ENCODE data around the gene PIGH.
"Not testable (repeated sequence)": the region's sequence is repeated elsewhere in the genome, so short reads cannot be mapped to it uniquely, and the experiment has no call there.

PIGH gene

DNA sequence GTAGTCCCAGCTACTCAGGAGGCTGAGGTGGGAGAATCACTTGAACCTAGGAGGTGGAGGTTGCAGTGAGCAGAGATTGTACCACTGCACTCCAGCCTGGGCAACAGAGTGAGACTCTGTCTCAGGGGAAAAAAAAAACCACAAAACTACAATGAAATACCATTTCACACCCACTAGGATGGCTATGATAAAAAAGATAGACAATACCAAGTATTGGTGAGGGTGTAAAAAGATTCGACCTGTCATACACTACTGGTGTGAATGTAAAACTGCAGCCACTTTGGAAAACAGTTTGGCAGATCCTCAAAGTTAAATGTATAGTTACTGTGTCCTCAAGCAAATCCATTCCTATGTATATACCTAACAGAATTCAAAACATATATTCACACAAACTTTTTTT lies 26.1 kb upstream of the PIGH start:
- not testable (repeated sequence) for DNase-seq (ENCODE audit: low spot score); H3K4me3 Mint-ChIP-seq; H3K27me3 Mint-ChIP-seq (ENCODE audit: low read depth); H3K36me3 Mint-ChIP-seq (ENCODE audit: low read depth); H3K27ac Mint-ChIP-seq; H3K9me3 Mint-ChIP-seq
- peaks cover 21% of the 10 kb centered on the region for H3K4me1 Mint-ChIP-seq (ENCODE audit: low read depth)

DNA sequence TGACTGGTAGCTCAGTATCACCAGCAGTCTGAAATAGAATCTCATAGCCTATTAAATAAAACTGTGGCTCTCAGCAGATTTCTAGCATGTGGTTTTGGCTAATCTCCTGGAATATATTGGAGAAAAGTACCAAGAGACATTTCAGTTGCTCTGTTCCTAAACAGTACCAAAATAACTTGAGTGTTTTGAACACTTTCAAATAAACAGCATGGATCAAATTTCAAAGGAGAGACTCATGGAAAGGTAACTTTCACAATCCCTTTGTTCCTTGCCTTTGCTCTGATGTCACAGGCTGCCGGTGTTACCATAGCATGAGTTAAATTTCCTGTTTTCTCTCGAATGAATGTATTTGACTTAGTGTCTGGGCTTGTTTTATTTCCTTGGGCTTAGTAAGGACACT lies 23.0 kb upstream of the PIGH start:
- Mint-ChIP-seq H3K4me1 (ENCODE audit: low read depth) (peaks cover 34% of the 10 kb centered on the region), H3K27ac (peak overlapping the region; percentile 41), H3K9me3 (no peaks in the 10 kb centered on the region), H3K4me3 (peak overlapping the region; percentile 30), H3K36me3 (ENCODE audit: low read depth) (peaks cover 6% of the 10 kb centered on the region), H3K27me3 (ENCODE audit: low read depth) (peaks cover 11% of the 10 kb centered on the region)
- no peak for DNase-seq (ENCODE audit: low spot score)

DNA sequence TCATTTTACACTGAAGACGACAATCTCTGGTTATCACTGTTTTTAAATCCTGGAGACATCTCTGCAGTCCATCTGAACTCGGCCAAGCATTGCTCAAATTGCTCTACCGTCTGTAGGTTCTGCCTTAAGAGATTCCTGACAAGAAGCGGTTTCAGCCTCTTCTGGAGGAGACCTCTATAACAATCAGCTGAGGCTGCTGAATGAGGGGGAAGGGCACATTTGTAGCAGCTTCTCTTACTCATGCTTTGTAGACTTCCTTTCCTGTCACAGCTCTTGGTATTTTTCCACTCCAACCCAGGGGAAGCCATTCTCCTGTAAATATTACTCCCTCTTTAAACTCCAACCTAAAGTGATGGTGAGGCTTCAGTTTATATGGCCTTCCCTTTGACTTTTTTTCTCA lies 22.6 kb upstream of the PIGH start:
- no peak overlapping the region for H3K27ac Mint-ChIP-seq

DNA sequence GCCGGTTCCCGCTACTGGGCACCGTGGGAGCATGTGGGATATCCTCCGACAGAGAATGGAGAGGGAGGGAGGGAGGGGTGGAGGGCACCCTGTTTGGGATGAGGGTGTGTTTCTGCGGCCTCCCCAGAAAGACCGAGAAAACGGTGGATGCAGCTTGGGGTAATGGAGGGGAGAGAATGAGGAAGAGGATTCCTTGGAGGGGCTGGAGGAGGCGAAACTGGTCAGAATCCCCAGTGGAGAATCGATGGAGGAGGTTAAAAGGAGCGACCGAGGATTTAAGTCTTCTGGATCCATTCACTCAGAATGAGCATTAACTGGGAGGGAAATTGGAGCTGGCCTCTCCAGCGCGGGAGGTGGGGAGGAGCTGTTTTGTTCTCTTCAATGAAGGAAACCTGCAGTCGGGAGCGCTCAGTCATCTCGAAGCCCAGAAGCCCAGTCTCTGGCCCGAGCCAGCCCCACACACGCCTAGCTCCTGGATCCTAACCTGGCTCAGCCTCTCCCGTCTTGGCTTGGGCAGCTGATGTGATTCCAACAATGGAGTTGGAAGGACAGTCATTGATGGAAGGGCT lies 20.2 kb upstream of the PIGH start:
- peak overlapping the region; percentile 81 for H3K27ac Mint-ChIP-seq
- no peak for DNase-seq (ENCODE audit: low spot score)
- no peaks in the 10 kb centered on the region for H3K9me3 Mint-ChIP-seq
- peak overlapping the region; percentile 90 for H3K4me3 Mint-ChIP-seq
- peaks cover 30% of the 10 kb centered on the region for H3K4me1 Mint-ChIP-seq (ENCODE audit: low read depth)
- peaks cover 14% of the 10 kb centered on the region for H3K27me3 Mint-ChIP-seq (ENCODE audit: low read depth)
- peaks cover 6% of the 10 kb centered on the region for H3K36me3 Mint-ChIP-seq (ENCODE audit: low read depth)

More for the DNA sequence above, 22.6 kb upstream of the PIGH start:
- DNase-seq (ENCODE audit: low spot score) = no peak
- Mint-ChIP-seq H3K4me1 (ENCODE audit: low read depth) (peaks cover 34% of the 10 kb centered on the region), H3K9me3 (no peaks in the 10 kb centered on the region), H3K27me3 (ENCODE audit: low read depth) (peaks cover 11% of the 10 kb centered on the region), H3K4me3 (peak overlapping the region; percentile 30), H3K36me3 (ENCODE audit: low read depth) (peaks cover 6% of the 10 kb centered on the region)

DNA sequence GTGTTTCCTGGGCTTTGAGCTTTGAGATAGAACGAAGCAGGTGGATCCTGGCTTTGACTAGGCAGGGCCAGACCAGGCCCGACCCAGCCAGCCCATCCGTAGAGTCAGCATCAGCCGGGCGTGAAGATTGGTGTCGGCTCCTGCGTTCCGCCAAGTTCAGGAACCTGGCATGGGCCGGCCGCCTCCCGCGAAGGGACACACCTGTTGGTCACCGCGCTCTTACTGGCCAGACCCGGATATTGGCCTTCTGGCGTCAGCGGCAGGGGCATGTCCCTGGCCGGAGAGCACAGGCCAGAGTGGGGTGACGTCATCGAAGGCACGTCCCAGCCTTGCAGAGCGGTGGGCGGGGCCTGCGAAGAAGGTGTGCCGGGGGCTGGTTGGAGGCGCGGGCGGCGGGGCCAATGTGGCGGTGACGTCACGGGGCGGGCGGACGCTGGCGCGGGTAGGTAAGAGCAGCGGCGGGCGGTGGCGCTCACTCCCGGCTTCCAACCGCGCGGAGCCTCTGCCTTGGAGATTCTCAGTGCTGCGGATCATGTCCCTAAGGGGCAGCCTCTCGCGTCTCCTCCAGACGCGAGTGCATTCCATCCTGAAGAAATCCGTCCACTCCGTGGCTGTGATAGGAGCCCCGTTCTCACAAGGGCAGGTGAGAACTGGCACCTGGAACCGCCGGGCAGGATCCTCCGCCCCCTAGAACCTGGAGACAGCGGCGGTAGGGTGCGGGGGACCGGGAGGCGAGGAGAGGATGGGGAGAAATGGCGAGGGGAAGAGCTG lies 19.6 kb upstream of the PIGH start, which contains the start of gene ARG2:
Gene ARG2 (plus strand): TSS at position 475 of the 771 bp plus-strand sequence. CDS start 58 bp downstream, at position 533.
- peak; percentile 95 for DNase-seq (ENCODE audit: low spot score)
- H3K4me1 Mint-ChIP-seq (ENCODE audit: low read depth) = peaks cover 30% of the 10 kb centered on the region
- peak within 1 kb of the TSS; percentile 90 for H3K4me3 Mint-ChIP-seq
- peak within 1 kb of the TSS; percentile 81 for H3K27ac Mint-ChIP-seq
- H3K9me3 Mint-ChIP-seq = no peaks in the 10 kb centered on the region
- H3K36me3 Mint-ChIP-seq (ENCODE audit: low read depth) = peaks cover 6% of the 10 kb centered on the region
- H3K27me3 Mint-ChIP-seq (ENCODE audit: low read depth) = peaks cover 16% of the 10 kb centered on the region

DNA sequence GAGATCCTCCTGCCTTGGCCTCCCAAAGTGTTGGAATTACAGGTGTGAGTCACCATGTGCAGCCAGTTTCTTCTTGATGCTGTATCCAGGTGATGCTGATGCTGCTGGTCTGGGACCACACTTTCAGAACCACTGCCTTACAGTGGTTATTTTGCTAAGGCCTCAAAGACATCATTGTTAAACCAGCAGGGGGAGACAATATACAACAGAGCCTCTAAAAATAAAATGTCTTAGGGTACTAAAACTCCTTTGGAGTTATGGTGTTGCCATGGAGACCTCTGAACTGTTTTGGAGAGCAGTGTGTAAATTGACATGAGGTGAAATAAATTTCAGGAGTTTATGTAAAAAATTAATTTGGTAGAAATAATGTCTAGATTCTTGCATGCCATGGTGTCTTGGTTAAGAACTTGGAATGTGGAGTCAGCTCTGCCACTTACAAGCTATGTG lies 18.6 kb upstream of the PIGH start:
- Mint-ChIP-seq H3K4me1 (ENCODE audit: low read depth) (peaks cover 30% of the 10 kb centered on the region), H3K27ac (peak overlapping the region; percentile 67), H3K27me3 (ENCODE audit: low read depth) (peaks cover 20% of the 10 kb centered on the region), H3K36me3 (ENCODE audit: low read depth) (peaks cover 1% of the 10 kb centered on the region), H3K4me3 (peak overlapping the region; percentile 90), H3K9me3 (no peaks in the 10 kb centered on the region)
- DNase-seq (ENCODE audit: low spot score) = no peak

DNA sequence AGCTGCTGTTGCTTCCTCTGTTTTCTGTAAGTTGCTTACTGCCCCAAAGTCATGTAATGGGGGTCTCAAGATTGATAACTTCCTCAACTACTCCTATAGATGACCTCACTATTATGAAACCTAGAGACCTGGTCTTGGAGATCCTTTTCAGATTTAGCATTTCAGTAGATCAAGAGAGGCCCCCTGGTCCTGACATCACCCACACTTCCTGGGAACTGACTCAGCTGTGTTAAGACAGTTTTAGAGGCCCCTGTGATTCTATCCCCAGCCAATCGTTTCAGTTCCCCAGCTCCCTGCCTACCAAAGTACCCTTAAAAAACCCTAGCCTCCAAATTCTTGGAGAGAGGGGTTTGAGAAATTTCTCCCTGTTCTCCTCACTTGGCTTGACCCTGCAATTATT lies 10.4 kb upstream of the PIGH start:
- H3K27ac Mint-ChIP-seq = no peak overlapping the region
- no peaks in the 10 kb centered on the region for H3K9me3 Mint-ChIP-seq
- H3K4me3 Mint-ChIP-seq = no peak overlapping the region
- DNase-seq (ENCODE audit: low spot score) = no peak
- H3K4me1 Mint-ChIP-seq (ENCODE audit: low read depth) = peaks cover 7% of the 10 kb centered on the region
- peaks cover 7% of the 10 kb centered on the region for H3K27me3 Mint-ChIP-seq (ENCODE audit: low read depth)
- H3K36me3 Mint-ChIP-seq (ENCODE audit: low read depth) = no peaks in the 10 kb centered on the region

DNA sequence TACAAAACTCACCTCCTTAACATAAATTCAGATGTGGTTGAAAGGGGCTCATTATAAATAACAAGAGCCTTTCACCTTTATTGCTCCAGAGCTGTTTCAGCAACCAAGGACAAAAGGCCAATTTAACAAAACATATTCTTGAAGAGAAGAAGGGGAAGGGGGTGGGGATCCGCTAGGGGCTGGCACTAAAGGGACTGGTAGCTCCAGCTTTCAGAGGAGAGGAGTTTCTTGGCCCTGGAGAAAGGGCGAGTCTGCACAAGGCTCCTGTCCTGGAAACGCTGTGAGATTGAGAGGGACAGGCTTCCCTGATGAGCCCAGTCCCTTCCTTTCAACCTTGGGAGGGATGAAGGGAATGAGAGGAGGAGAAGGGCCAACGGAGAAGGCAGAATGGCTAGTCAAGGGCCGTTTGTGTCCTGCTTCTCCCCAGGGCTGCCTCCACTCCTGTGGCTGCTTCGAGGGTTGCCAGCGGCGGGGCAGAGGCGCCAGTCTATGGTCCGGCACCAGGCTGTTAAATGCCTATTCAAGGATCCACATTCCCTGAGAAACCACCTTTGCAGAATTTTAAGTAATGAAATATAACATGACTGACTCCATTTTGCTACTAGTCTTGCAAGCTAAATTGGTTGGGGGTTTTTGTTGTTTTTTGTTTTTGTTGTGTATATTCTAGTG lies 9.7 kb upstream of the PIGH start:
- H3K27ac Mint-ChIP-seq = no peak overlapping the region

DNA sequence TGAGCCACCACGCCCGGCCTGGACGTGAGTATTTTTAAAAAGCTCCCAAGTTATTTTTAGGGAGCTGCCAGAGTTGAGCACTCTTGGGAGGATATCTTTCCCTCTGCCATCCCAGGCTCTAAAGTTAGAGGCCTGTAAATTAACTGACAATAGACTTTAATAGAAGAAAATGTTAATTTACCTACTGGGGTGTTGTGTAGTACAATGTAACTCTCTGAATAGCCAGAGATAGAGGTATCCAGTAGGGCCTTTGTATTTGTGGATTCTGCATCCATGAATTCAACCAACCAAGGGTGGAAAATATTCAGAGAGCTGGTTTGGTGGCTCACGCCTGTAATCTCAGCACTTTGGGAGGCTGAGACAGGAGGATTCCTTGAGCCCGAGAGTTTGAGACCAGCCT lies 7.6 kb upstream of the PIGH start:
- DNase-seq (ENCODE audit: low spot score) = no peak
- H3K9me3 Mint-ChIP-seq = no peaks in the 10 kb centered on the region
- no peak overlapping the region for H3K4me3 Mint-ChIP-seq
- H3K4me1 Mint-ChIP-seq (ENCODE audit: low read depth) = peaks cover 7% of the 10 kb centered on the region
- no peak overlapping the region for H3K27ac Mint-ChIP-seq
- H3K27me3 Mint-ChIP-seq (ENCODE audit: low read depth) = peaks cover 5% of the 10 kb centered on the region
- no peaks in the 10 kb centered on the region for H3K36me3 Mint-ChIP-seq (ENCODE audit: low read depth)

More for the DNA sequence above, 9.7 kb upstream of the PIGH start:
- Mint-ChIP-seq H3K4me1 (ENCODE audit: low read depth) (peaks cover 7% of the 10 kb centered on the region), H3K9me3 (no peaks in the 10 kb centered on the region), H3K27me3 (ENCODE audit: low read depth) (peaks cover 7% of the 10 kb centered on the region), H3K4me3 (no peak overlapping the region), H3K36me3 (ENCODE audit: low read depth) (no peaks in the 10 kb centered on the region)
- no peak for DNase-seq (ENCODE audit: low spot score)

DNA sequence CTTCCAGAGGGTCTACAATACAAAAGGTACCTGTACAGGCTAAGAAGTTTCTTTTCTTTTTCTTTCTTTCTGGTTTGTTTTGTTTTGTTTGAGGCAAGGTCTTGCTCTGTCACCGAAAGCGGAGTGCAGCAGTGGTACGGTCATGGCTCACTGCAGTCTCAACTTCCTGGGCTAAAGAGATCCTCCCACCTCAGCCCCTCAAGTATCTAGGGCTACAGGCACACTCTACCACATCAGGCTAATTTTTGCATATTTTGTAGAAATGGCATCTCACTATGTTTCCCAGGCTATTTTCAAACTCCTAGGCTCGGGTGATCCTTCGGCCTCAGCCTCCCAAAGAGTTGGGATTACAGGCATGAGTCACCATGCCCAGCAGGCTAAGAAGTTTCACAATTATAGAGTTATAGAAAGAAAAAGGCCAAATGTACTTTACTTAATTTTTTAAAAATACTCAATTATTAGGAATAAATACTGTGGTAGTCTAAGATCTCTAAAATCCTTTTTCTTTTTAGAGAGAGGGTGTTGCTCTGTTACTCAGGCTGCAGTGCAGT lies 3.0 kb upstream of the PIGH start:
- Mint-ChIP-seq H3K36me3 (ENCODE audit: low read depth) (peaks cover 2% of the 10 kb centered on the region), H3K9me3 (no peaks in the 10 kb centered on the region), H3K4me1 (ENCODE audit: low read depth) (peaks cover 17% of the 10 kb centered on the region), H3K27me3 (ENCODE audit: low read depth) (peaks cover 5% of the 10 kb centered on the region), H3K4me3 (no peak overlapping the region), H3K27ac (no peak overlapping the region)
- DNase-seq (ENCODE audit: low spot score) = no peak

DNA sequence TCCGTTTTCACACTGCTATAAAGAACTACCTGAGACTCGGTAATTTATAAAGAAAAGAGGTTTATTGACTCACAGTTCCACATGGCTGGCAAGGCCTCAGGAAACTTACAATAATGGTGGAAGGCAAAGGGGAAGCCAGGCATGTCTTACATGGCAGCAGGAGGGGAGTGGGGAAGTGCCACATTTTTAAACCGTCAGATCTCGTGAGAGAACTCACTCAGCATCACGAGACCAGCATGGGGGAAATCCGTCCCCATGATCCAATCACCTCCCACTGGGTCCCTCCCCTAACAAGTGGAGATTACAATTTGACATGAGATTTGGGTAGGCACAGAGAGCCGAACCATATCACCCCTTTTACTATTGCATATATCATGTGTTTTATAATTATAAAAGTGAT lies 2.0 kb upstream of the PIGH start:
- Mint-ChIP-seq H3K4me1 (ENCODE audit: low read depth) (peaks cover 20% of the 10 kb centered on the region), H3K9me3 (no peaks in the 10 kb centered on the region), H3K27ac (no peak overlapping the region), H3K27me3 (ENCODE audit: low read depth) (peaks cover 5% of the 10 kb centered on the region), H3K4me3 (no peak overlapping the region), H3K36me3 (ENCODE audit: low read depth) (peaks cover 2% of the 10 kb centered on the region)
- DNase-seq (ENCODE audit: low spot score) = no peak

DNA sequence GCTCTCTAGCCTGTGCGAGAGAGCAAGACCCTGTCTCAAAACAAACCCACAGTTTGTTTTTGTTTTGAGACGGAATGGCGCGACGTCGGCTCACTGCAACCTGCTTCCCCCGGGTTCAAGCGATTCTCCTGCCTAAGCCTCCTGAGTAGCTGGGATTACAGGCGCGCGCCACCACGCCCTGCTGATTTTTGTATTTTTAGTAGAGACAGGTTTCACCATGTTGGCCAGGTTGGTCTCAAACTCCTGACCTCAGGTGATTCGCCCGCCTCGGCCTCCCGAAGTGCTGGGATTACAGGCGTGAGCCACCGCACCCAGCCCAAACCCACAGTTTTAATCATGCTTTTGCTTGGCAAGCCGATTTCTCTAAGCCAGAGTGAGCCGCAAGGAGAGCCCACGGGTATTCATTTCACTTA lies 500 bp upstream of the PIGH start:
- Mint-ChIP-seq H3K27ac (peak overlapping the region; percentile 89), H3K4me3 (peak overlapping the region; percentile 97), H3K36me3 (ENCODE audit: low read depth) (peaks cover 10% of the 10 kb centered on the region), H3K4me1 (ENCODE audit: low read depth) (peaks cover 24% of the 10 kb centered on the region)
- not testable (repeated sequence) for DNase-seq (ENCODE audit: low spot score); H3K9me3 Mint-ChIP-seq; H3K27me3 Mint-ChIP-seq (ENCODE audit: low read depth)

DNA sequence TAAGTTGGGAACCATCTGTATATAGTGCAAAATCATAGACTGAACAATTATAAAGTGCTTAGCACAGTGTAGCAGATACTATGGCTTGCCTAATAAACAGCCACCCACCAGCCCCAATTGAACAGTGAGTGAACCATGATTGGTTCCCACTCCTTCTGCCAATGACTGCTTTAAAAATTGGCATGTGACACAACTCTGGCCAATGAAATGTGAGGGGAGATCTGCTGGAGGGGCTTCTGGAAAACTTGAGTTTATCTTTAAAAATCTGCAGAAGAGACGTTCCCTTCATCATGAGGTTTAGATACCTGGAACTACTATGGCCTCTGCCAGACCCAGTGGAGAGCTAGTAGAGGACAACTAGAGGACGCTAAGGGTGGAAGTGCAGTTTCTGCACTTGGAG lies 4.7 kb downstream of the PIGH start:
- Mint-ChIP-seq H3K36me3 (ENCODE audit: low read depth) (peaks cover 29% of the 10 kb centered on the region), H3K27me3 (ENCODE audit: low read depth) (no peaks in the 10 kb centered on the region), H3K27ac (no peak overlapping the region), H3K4me3 (no peak overlapping the region), H3K4me1 (ENCODE audit: low read depth) (peaks cover 23% of the 10 kb centered on the region), H3K9me3 (no peaks in the 10 kb centered on the region)
- DNase-seq (ENCODE audit: low spot score) = no peak

DNA sequence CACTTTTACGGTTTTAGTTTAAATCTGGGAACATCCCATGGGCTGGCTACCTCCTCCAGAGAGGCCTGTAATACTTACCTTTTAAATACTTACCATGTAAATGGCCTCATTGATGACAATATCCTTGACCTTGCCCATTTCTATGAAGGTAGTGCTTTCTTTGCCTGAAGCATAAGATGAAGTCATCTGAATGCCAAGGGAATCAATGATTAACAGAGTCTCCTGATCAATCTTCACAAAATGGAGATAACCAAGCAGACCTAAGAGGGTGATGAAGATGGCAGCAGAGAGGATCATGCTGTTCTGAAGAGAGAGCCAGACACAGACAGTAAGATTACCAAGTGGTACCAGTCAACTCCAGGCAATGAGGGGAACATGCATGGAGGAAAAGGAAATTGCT lies 6.4 kb downstream of the PIGH start:
- peaks cover 30% of the 10 kb centered on the region for H3K36me3 Mint-ChIP-seq (ENCODE audit: low read depth)
- H3K27ac Mint-ChIP-seq = not testable (repeated sequence)

More for the DNA sequence above, 6.4 kb downstream of the PIGH start:
- not testable (repeated sequence) for H3K9me3 Mint-ChIP-seq; H3K4me3 Mint-ChIP-seq; H3K27me3 Mint-ChIP-seq (ENCODE audit: low read depth); DNase-seq (ENCODE audit: low spot score)
- peaks cover 12% of the 10 kb centered on the region for H3K4me1 Mint-ChIP-seq (ENCODE audit: low read depth)

Measured in T-helper 2 cell treated with Interferon-gamma antibody and Interleukin-4, amounts not matched to agents 5 μg/mL and 100 μg/mL, for 36 hours (primary cell).